Adrenal gland (tissue), 12 donors: Measurements from ENCODE around the gene TUBB2A. TPM values are rescaled to one million over a fixed set of nuclear protein-coding genes. Genes with fewer than 3 reads are reported as not detected.

Source experiments
- DNase-seq, 7 donors: peaks; one replicate each; pipeline ENCODE4 v3.0.0-alpha.2; 2019 to 2020
- H3K27ac ChIP-seq, 5 donors: fragments of 200-600 bp; sonication (generic) in 4 of 5; 1 replicate in 3 of 5; 2 replicates in 2 of 5; pipeline versions ENCODE4 v1.5.1 to v1.8.0; 2016 to 2020; ENCODE audit warnings: mild to moderate bottlenecking in 1 of 5
- H3K27me3 ChIP-seq: fragments of 200-600 bp; 2 replicates; pipeline ENCODE4 v1.8.0; 2021
- H3K36me3 ChIP-seq, 2 donors: fragments of 200-600 bp; replicated peaks in 1 of 2; 1 replicate in 1 of 2; 2 replicates in 1 of 2; pipeline versions ENCODE4 v1.5.1 to v1.8.0; 2018 to 2022
- H3K4me1 ChIP-seq, 2 donors: fragments of 200-600 bp; replicated peaks in 1 of 2; 1 replicate in 1 of 2; 2 replicates in 1 of 2; pipeline versions ENCODE4 v1.5.1 to v1.8.0; 2018 to 2021
- H3K4me3 ChIP-seq, 4 donors: fragments of 200-600 bp; sonication (generic) in 3 of 4; one replicate each; pipeline ENCODE4 v1.5.1; 2016 to 2018
- H3K9me3 ChIP-seq, 3 donors: fragments of 200-600 bp; sonication (generic) in 1 of 3; replicated peaks in 1 of 3; 1 replicate in 2 of 3; 2 replicates in 1 of 3; pipeline versions ENCODE4 v1.5.1 to v1.8.0; 2016 to 2021
- POLR2A ChIP-seq, 2 donors: fragments of 450-650 bp; IDR thresholded peaks; one replicate each; pipeline ENCODE4 v1.6.1; 2017; ENCODE audit warnings: antibody characterized with exemption in 2 of 2, mild to moderate bottlenecking in 2 of 2, moderate library complexity in 1 of 2
- WGBS, 4 donors: extraction: QIAGEN DNeasy Blood & Tissue Kit in 2 of 4; methylation state at CpG; one replicate each; pipeline versions ENCODE4 v1.1.5 to v1.1.7; 2013 to 2017; 5-methylcytosine and 5-hydroxymethylcytosine counted together
- intact Hi-C, 2 donors: fragments of 100-400 bp; cut with DNase I; formaldehyde crosslinking; loops; one replicate each; pipeline versions ENCODE4 v1.14.1 to v1.15.0; 2022 to 2023
- polyA plus RNA-seq, 3 donors: library from polyadenylated mRNA; stranded (reverse); fragments of 200-250 nt in 2 of 3; fragments of 350-450 nt in 1 of 3; fragmentation: Illumina TruSeq in 1 of 3; extraction: RNeasy Lipid Tissue Mini Kit (QIAGEN cat#74804) in 1 of 3; gene quantifications; one replicate each; pipeline ENCODE4 v1.2.3, GENCODE V29; 2013 to 2014
- total RNA-seq, 9 donors: library from RNA; depleted of rRNA in 4 of 9; stranded (reverse); fragments of >200 nt in 4 of 9; fragments of 120-200 nt in 1 of 9; fragmentation: NEBNext Ultra II Directional in 1 of 9; extraction: Animal tissue kit (Norgen Biotek cat#: 25700) in 1 of 9; gene quantifications; one replicate each; pipeline versions ENCODE4 v1.1.0 to v1.2.4, GENCODE V29; 2013 to 2023
- TF ChIP-seq, protein P1 (sequence below), 6 experiments: fragments of 450-650 bp in 4 of 6; fragments of 200-600 bp in 2 of 6; sonication (generic) in 1 of 6; IDR thresholded peaks; 1 replicate in 5 of 6; 2 replicates in 1 of 6; pipeline versions ENCODE4 v1.5.1 to v1.8.0; 2016 to 2021; ENCODE audit warnings: antibody characterized with exemption in 6 of 6, mild to moderate bottlenecking in 2 of 6, moderate library complexity in 1 of 6
- donor health status: healthy with polysubstance abuse.
- donor health status: Bipolar disorder and iron deficiency.
- donor health status: DM: yes; HTN: yes; CAD: no.
- donor health status: DM: no; HTN: no; CAD: no.
- donor health status: DM: no; HTN: no; CAD: no.
- donor health status: DM: yes; HTN: yes; CAD: no.

TUBB2A gene
- total and polyA plus RNA-seq, 12 donors = 6.4 to 59.9 (median 16.0) TPM

DNA sequence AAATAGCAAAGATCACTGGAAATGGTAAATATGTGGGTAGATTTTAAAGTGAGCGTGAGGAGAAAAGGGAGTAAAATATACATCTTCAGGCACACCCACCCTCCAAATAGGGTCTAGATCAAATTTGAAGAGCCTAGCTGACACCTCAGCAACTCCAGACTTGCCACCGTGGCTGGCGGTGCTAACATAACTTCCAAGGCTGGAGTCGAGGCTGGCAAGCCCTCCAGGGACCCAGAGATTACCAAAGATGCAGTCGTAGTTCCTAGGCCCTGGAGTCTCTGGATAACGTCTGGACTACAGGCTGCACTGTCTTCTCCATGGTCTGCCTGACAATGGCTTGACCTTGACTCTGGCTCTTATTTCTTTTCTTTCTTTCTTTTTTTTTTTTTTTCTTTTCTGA is 47.6 kb upstream of the TUBB2A start:
- WGBS, 4 donors = 73 to 92% (median 87%) methylated on average over 6 of the region's 6 CpGs

DNA sequence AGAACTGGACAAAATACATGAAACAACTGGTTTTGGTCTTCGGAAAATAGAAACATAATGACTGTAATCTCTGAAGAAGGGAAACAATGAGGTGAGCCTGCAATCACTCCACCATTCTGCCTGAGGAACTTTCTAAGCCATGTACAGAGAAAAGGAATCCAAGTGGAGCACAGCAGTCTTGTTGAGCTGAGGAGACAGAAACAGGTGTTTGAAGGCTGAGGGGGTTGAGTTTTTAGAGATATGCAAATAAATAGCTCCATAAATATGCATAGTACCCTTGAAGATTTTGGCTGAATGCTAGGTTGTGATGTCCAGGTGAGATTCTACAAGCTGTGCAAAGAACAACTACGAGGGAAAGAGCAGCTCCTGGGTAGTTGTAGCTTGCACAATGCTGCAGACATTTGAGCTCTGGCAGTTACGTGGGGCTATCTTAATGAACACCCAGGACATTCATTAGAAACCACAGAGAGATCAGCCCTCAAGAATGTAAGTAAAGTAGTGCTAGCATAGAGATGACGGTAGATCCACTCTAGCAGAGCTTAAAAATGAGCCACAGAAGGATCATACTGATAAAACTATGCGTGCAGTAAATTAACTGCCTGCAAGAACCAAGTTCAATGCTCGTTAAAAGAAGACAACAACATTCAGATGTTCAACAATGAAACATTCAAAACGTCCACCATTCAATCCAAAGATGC is 45.8 kb upstream of the TUBB2A start:
- TF ChIP-seq, protein P1, sequence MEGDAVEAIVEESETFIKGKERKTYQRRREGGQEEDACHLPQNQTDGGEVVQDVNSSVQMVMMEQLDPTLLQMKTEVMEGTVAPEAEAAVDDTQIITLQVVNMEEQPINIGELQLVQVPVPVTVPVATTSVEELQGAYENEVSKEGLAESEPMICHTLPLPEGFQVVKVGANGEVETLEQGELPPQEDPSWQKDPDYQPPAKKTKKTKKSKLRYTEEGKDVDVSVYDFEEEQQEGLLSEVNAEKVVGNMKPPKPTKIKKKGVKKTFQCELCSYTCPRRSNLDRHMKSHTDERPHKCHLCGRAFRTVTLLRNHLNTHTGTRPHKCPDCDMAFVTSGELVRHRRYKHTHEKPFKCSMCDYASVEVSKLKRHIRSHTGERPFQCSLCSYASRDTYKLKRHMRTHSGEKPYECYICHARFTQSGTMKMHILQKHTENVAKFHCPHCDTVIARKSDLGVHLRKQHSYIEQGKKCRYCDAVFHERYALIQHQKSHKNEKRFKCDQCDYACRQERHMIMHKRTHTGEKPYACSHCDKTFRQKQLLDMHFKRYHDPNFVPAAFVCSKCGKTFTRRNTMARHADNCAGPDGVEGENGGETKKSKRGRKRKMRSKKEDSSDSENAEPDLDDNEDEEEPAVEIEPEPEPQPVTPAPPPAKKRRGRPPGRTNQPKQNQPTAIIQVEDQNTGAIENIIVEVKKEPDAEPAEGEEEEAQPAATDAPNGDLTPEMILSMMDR (IDR thresholded peaks at IDR 0.05) = no peak
- no peaks in the 10 kb centered on the region for H3K27me3 ChIP-seq
- no peak overlapping the region for H3K27ac ChIP-seq
- H3K9me3 ChIP-seq = no peaks in the 10 kb centered on the region
- no peaks in the 10 kb centered on the region for H3K4me1 ChIP-seq
- intact Hi-C loops = no loop called here
- no peaks in the 10 kb centered on the region for H3K36me3 ChIP-seq
- 67 to 76% (median 72%) methylated on average over 7 of the region's 7 CpGs for WGBS, 4 donors
- DNase-seq = no peak
- H3K4me3 ChIP-seq = no peak overlapping the region

More for the DNA sequence above, 47.6 kb upstream of the TUBB2A start:
- Histone ChIP-seq H3K27ac (no peak overlapping the region), H3K4me1 (no peaks in the 10 kb centered on the region), H3K27me3 (no peaks in the 10 kb centered on the region), H3K4me3 (no peak overlapping the region), H3K36me3 (no peaks in the 10 kb centered on the region), H3K9me3 (no peaks in the 10 kb centered on the region)
- no peak for DNase-seq
- no peak for TF ChIP-seq POLR2A (IDR thresholded peaks at IDR 0.05)
- TF ChIP-seq, protein P1 (IDR thresholded peaks at IDR 0.05) = no peak
- intact Hi-C loops = no loop called here

DNA sequence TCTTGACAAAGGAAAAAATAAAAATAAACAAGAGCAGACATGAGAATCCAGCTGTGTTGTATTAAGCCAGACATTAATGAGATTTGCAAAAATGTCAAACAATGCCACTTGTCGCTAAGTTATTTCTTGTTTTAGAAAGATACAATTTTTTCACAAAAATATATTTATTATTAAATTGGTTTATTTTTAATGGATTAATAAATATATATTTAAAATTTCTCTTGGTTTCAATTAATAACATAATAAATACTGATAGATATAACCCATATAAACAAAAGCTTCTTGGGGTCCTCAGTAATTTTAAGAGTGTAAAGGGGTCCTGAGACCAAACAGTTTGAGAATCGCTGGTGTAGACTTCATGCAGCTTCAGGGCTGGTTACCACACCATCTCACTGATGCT is 44.0 kb upstream of the TUBB2A start:
- TF ChIP-seq, protein P1 (IDR thresholded peaks at IDR 0.05) = no peak
- TF ChIP-seq POLR2A (IDR thresholded peaks at IDR 0.05) = no peak
- Histone ChIP-seq H3K4me3 (no peak overlapping the region), H3K4me1 (no peaks in the 10 kb centered on the region), H3K9me3 (no peaks in the 10 kb centered on the region), H3K27ac (no peak overlapping the region), H3K36me3 (no peaks in the 10 kb centered on the region), H3K27me3 (no peaks in the 10 kb centered on the region)
- WGBS, 4 donors = 87 to 96% (median 94%) methylated on average over 2 of the region's 2 CpGs
- no peak for DNase-seq
- intact Hi-C loops = no loop called here

DNA sequence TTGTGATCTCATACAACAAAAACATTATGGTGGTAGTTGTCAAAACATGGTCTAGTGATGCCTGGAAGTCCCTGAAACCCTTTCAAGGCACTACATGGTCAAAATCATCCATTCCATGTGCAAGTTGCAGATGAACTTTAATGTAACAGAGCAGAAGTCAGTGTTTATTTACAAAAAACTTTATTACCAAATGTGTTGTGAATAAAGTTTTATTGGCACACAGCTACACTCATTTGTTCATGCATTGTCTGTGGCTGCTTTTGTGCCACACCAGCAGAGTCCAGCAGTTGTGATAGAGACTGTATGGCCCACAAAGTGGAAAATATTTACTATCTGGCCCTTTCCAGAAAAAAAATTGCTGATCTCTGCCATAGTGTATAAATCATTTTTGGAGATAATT is 43.3 kb upstream of the TUBB2A start:
- DNase-seq = no peak
- Histone ChIP-seq H3K4me3 (no peak overlapping the region), H3K9me3 (no peaks in the 10 kb centered on the region), H3K27me3 (no peaks in the 10 kb centered on the region), H3K27ac (no peak overlapping the region), H3K4me1 (no peaks in the 10 kb centered on the region), H3K36me3 (no peaks in the 10 kb centered on the region)
- TF ChIP-seq, protein P1 (IDR thresholded peaks at IDR 0.05) = no peak
- no peak for TF ChIP-seq POLR2A (IDR thresholded peaks at IDR 0.05)
- intact Hi-C loops = no loop called here
